Measurements from ENCODE around the gene PTPRM.
"Not testable (repeated sequence)": the region's sequence is repeated elsewhere in the genome, so short reads cannot be mapped to it uniquely, and the experiment has no call there.

The PTPRM gene

GRCh38 chr18:7955175-7955574 lies 388.1 kb downstream of the PTPRM start:
- FAIRE-seq: no peak

GRCh38 chr18:7957297-7957696 lies 390.2 kb downstream of the PTPRM start:
- FAIRE-seq: no peak

- FAIRE-seq: no peak
These were observed 391.2 kb downstream of the PTPRM start for GRCh38 chr18:7958081-7958896.

- FAIRE-seq: no peak
These were observed 391.7 kb downstream of the PTPRM start for GRCh38 chr18:7958897-7959146.

- not testable (repeated sequence) for FAIRE-seq
These were observed 399.6 kb downstream of the PTPRM start for GRCh38 chr18:7966682-7967081.

GRCh38 chr18:7974200-7974874 lies 407.2 kb downstream of the PTPRM start:
- FAIRE-seq: no peak

GRCh38 chr18:7977897-7978296 lies 410.8 kb downstream of the PTPRM start:
- no peak for FAIRE-seq

GRCh38 chr18:7978834-7979233 lies 411.7 kb downstream of the PTPRM start:
- FAIRE-seq: no peak

GRCh38 chr18:7979714-7980113 lies 412.6 kb downstream of the PTPRM start:
- no peak for FAIRE-seq

- FAIRE-seq: no peak
These were observed 413.0 kb downstream of the PTPRM start for GRCh38 chr18:7980136-7980535.

GRCh38 chr18:7980656-7981055 lies 413.5 kb downstream of the PTPRM start:
- no peak for FAIRE-seq

- no peak for FAIRE-seq
These were observed 415.1 kb downstream of the PTPRM start for GRCh38 chr18:7982216-7982615.

- no peak for FAIRE-seq
These were observed 420.3 kb downstream of the PTPRM start for GRCh38 chr18:7987284-7987976.

- FAIRE-seq: no peak
These were observed 423.6 kb downstream of the PTPRM start for GRCh38 chr18:7990670-7991069.

- no peak for FAIRE-seq
These were observed 434.7 kb downstream of the PTPRM start for GRCh38 chr18:8001711-8002301.

- no peak for FAIRE-seq
These were observed 437.0 kb downstream of the PTPRM start for GRCh38 chr18:8003878-8004675.

GRCh38 chr18:8004792-8005191 lies 437.7 kb downstream of the PTPRM start:
- FAIRE-seq: no peak

- FAIRE-seq: no peak
These were observed 438.9 kb downstream of the PTPRM start for GRCh38 chr18:8005870-8006569.

GRCh38 chr18:8006979-8007378 lies 439.9 kb downstream of the PTPRM start:
- no peak for FAIRE-seq

- FAIRE-seq: no peak
These were observed 440.9 kb downstream of the PTPRM start for GRCh38 chr18:8008033-8008432.

GRCh38 chr18:8011361-8011760 lies 444.2 kb downstream of the PTPRM start:
- no peak for FAIRE-seq

GRCh38 chr18:8011906-8012305 lies 444.8 kb downstream of the PTPRM start:
- no peak for FAIRE-seq
